Vagina (tissue), 2 donors: ENCODE measurements around the gene EPAS1.

Experiments
- CTCF ChIP-seq, 3 experiments: fragments of 450-650 bp in 2 of 3; fragments of 200-600 bp in 1 of 3; sonication (generic) in 1 of 3; IDR thresholded peaks; one replicate each; pipeline ENCODE4 v1.5.1; 2017 to 2019; ENCODE audit warnings: antibody characterized with exemption in 3 of 3, mild to moderate bottlenecking in 2 of 3, moderate library complexity in 2 of 3
- POLR2A ChIP-seq, 2 donors: fragments of 450-650 bp; IDR thresholded peaks; one replicate each; pipeline ENCODE4 v1.6.1; 2017; ENCODE audit warnings: antibody characterized with exemption in 2 of 2, mild to moderate bottlenecking in 2 of 2, moderate library complexity in 2 of 2
- POLR2AphosphoS5 ChIP-seq, 2 donors: sonication (generic); formaldehyde crosslinking; IDR thresholded peaks; one replicate each; pipeline ENCODE4 v1.9.0; 2017; ENCODE audit warnings: antibody characterized with exemption in 2 of 2, mild to moderate bottlenecking in 2 of 2, low read depth in 1 of 2; ENCODE audit not compliant: insufficient read depth in 1 of 2

- no peak for TF ChIP-seq CTCF (IDR thresholded peaks at IDR 0.05)
- TF ChIP-seq POLR2AphosphoS5 (IDR thresholded peaks at IDR 0.05; ENCODE audit: insufficient read depth in 1 of 2, low read depth in 1 of 2): no peak
- TF ChIP-seq POLR2A (IDR thresholded peaks at IDR 0.05): no peak
Observed at GRCh38 chr2:46335391-46336282, 38.4 kb downstream of the EPAS1 start.
